ENCODE measurements around the gene ILRUN.
"Not testable (repeated sequence)": the region's sequence is repeated elsewhere in the genome, so short reads cannot be mapped to it uniquely, and the experiment has no call there.

Gene ILRUN

GRCh38 chr6:34663831-34664255 lies 32.7 kb downstream of the ILRUN start:
- H3K4me3 ChIP-seq (ENCODE audit: low read depth, low read length), result no peak overlapping the region
- no peak for DNase-seq (ENCODE audit: low read depth)
- no peak for TF ChIP-seq CTCF (IDR thresholded peaks at IDR 0.05; ENCODE audit: control insufficient read depth, extremely low read depth, insufficient read depth)

GRCh38 chr6:34663371-34663770 lies 33.2 kb downstream of the ILRUN start:
- no peak overlapping the region for H3K4me3 ChIP-seq (ENCODE audit: low read depth, low read length)
- DNase-seq (ENCODE audit: low read depth), result no peak
- no peak for TF ChIP-seq CTCF (IDR thresholded peaks at IDR 0.05; ENCODE audit: control insufficient read depth, extremely low read depth, insufficient read depth)

GRCh38 chr6:34661357-34661756 lies 35.2 kb downstream of the ILRUN start:
- no peak for TF ChIP-seq CTCF (IDR thresholded peaks at IDR 0.05; ENCODE audit: control insufficient read depth, extremely low read depth, insufficient read depth)
- DNase-seq (ENCODE audit: low read depth), result no peak
- H3K4me3 ChIP-seq (ENCODE audit: low read depth, low read length), result no peak overlapping the region

DNA sequence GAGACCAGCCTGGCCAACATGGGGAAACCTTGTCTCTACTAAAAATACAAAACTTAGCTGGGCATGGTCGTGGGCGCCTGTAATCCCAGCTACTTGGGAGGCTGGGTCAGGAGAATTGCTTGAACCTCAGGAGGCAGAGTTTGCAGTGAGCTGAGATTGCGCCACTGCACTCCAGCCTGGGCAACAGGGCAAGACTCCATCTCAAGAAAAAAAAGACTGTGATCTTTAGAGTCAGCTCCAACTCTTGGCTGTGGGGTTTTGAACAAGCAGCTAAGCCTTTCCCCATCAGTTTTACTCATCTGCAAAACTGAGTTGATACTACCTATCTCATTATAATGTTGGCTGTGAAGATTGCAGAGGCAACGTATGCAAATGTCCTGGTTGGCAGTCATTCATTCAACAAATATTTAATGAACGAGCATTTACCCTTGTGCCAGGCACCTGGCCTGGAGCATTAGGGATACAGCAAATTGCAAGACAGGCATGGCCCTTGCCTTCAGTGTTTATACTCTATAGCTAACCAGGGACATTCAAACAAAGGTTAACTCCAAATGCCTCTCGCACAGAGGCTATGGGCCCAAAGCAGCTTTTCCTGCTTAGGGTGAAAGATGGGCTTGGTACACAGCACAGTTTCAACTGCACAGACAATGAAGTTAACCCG lies 37.8 kb downstream of the ILRUN start:
- H3K4me3 ChIP-seq (ENCODE audit: low read depth, low read length), result no peak overlapping the region
- TF ChIP-seq CTCF (IDR thresholded peaks at IDR 0.05; ENCODE audit: control insufficient read depth, extremely low read depth, insufficient read depth), result no peak
- peak; percentile 91 for DNase-seq (ENCODE audit: low read depth)

DNA sequence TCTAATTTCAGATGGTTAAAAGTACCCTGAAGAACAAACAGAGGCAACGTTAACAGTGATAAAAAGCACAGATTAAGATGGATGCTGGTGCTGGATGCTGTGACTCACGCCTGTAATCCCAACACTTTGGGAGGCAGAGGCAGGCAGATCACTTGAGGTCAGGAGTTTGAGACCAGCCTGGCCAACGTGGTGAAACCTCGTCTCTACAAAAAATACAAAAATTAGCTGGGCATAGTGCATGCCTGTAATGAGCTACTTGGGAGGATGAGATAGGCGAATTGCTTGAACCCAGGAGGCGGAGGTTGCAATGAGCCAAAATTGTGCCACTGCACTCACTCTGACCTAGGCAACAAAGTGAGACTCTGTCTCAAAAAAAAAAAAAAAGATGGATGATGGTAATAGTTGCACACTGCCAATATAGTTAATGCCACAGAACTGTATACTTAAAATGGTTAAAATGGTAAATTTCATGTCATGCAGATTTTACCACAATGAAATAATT lies 38.5 kb downstream of the ILRUN start:
- DNase-seq (ENCODE audit: low read depth), result not testable (repeated sequence)
- peak overlapping the region; percentile 41 for H3K4me3 ChIP-seq (ENCODE audit: low read depth, low read length)

DNA sequence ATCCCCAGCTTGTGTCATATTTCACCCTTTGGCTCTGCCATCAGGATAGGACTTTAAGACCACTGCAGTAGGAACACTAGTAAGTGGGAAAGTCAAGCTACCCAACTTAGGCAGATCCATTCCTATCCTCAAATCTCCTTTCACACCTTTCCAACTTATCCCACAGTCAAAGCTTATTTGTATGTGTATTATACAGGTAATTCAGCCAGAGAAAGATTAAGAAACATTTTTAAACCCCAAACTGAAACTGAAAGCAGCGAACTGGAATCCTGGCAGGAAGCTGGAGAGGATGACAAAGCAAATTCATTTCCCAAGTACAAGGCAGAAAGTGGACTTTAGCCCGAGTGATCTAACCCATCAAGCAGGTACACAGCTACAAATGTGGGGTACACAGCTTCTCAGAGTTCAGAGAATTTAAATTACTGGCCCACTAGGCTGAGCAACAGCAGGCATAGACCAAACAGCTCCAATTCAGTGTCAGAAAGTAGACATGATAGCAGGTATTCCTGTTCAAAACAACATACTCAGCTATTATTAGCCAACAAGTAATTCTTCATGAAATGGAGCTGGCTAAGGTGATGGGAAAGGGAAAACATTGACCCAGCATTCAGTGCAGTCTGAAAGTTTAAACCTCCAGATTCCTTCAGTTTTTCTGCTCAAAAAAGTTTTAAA lies 39.1 kb downstream of the ILRUN start:
- H3K4me3 ChIP-seq (ENCODE audit: low read depth, low read length), result peak overlapping the region; percentile 41
- TF ChIP-seq CTCF (IDR thresholded peaks at IDR 0.05; ENCODE audit: control insufficient read depth, extremely low read depth, insufficient read depth), result no peak
- DNase-seq (ENCODE audit: low read depth), result peak; percentile 61

GRCh38 chr6:34657037-34657306 lies 39.6 kb downstream of the ILRUN start:
- TF ChIP-seq CTCF (IDR thresholded peaks at IDR 0.05; ENCODE audit: control insufficient read depth, extremely low read depth, insufficient read depth), result no peak
- peak overlapping the region; percentile 41 for H3K4me3 ChIP-seq (ENCODE audit: low read depth, low read length)
- no peak for DNase-seq (ENCODE audit: low read depth)

All from LNCaP clone FGC (cell line).